Effector CD8-positive, alpha-beta T cell (primary cell): ENCODE data around the gene NATD1.
A peak's percentile ranks its signal among the peaks of the same experiment; 100 is the strongest.

Experiments used
- DNase-seq: peaks from one replicate; lab custom pipeline; 2025; lab: John Stamatoyannopoulos, UW

NATD1 gene

DNA sequence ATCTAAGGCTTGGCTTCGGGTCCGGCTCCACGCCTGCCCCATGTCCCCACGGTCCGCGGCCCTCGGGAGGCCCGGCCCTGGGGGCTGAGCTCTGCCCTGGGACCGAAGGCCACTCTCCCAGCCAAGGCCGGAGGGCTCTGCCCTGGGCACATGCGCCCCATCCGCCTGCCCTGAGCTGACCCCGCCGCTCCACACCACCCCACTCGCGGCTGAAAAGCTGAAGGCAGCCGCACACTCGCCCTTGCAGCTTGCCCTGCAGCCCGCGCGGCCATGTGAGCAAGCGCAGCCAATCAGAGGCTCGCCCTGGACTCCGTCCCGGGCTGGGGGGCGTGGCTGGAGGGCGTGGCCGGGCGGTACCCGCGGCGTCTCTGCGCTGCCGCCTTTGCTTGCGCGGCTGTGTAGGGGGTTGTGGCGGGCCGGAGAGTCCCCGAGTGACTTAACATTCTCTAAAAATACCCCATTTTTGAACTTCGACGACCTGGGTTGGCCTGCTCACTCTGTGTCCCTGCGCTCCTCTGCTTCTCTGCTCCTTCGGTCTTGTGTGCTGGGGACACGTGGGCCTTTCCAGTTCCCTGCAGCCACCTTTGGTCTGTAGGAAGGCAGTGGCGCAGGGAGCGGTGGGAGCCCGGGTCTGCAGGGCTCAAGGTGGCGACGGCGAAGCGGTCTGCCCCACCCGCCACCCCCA, 22.5 kb upstream of the NATD1 start:
- DNase-seq, result peak; percentile 88

GRCh38 chr17:21275047-21275578, 21.9 kb upstream of the NATD1 start:
- no peak for DNase-seq

GRCh38 chr17:21272881-21273792, 19.9 kb upstream of the NATD1 start:
- no peak for DNase-seq

- no peak for DNase-seq
Observed at GRCh38 chr17:21272250-21272649, 19.0 kb upstream of the NATD1 start.

DNA sequence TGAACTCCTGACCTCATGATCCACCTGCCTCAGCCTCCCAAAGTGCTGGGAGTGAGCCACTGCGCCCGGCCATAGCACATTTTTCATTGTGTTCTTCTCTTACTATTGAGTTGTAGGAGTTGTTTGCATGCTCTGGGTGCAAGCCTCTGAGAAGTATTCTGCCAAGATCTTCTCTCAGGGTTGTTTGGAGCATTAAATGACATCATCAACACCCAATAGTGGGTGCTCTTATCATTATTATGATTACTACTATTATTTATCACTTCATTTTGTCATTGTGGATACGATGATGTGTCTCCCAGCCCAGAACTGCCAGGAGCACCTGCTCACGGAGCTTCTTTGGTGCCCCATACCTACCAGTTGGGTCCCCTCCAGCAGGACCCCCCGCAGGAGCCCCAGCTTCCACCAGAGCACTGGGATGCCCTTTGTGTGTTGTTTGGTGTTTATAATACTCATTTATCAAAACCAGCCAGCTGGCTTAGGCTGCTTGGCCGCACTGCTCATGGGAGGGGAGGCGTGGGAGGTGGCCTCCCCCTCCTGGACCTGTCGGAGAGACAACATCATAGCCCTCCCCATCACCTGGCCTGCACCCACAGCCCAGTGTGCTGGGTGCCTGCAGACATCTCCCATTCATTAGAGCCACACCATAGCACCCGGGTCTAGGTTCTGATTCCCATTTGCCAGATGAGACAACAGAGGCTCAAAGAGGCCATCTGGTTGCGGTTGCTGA, 18.4 kb upstream of the NATD1 start:
- DNase-seq, result no peak

- no peak for DNase-seq
Observed at GRCh38 chr17:21269394-21269793, 16.2 kb upstream of the NATD1 start.

DNA sequence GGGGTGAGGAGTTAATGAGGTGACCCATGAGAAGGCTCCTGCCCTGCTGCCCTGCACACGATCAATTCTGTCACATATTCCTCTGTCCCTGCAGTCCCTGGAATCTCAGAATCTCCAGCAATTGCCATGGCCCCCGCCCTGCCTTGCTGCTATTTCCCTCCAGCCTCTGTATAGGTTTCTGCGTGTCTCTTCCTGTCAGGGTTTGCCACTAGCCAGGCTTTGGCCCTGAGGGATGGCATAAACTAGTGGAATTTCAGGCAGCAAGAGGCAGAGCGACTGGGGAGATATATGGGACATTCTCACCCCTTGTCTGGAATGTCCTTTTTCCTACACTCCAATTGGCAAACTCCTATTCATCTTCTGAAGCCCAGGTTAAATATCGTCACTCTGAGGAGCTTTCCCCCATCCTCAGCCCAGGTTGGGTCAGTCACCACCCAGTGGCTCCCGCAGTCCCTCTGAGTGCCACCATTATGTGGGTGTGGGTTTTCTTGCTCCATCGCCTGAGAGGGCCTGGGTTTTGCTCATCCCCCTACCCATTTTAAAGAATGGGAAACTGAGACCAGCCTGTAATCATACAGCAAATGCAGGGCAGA, 15.5 kb upstream of the NATD1 start:
- DNase-seq, result no peak

- DNase-seq, result no peak
Observed at GRCh38 chr17:21263376-21263775, 10.2 kb upstream of the NATD1 start.

DNA sequence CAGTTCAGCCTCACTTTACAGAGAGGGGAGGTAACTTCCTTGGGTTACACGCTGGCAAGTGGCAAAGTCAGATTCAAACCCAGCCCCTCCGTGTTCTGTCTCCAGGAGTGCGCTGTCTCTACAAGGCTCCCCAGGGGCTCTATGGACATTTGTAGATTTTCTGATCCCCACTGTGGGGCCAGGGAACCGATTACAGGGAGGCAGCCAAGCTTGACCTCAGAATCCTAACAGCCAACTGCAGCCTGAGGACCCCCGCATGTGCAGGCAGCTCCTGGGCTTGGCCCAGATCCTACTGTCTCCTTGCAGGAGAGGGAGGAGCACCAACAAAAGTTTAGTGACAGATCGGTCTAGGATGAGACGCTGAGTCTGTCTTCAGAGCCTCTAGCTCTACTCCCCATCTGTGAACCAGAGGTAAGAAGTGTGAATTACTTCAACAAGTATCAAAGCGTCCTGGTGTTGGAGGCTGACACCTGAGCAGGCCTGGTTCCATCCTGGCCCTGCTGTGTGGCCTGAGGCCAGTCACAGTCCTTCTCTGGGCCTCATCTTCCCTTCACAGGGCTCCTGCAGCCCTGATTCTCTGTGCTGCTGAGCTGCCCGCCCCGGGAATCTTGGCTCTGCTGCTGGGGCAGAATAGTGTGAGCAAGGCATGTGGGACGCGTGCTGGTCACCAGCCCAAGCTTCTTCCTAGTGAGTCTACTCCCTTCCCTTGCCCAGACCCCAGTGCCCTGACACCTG, 9.2 kb upstream of the NATD1 start:
- no peak for DNase-seq

GRCh38 chr17:21258593-21258992, 5.4 kb upstream of the NATD1 start:
- DNase-seq, result no peak

GRCh38 chr17:21253646-21254441, 634 bp upstream of the NATD1 start:
- no peak for DNase-seq

DNA sequence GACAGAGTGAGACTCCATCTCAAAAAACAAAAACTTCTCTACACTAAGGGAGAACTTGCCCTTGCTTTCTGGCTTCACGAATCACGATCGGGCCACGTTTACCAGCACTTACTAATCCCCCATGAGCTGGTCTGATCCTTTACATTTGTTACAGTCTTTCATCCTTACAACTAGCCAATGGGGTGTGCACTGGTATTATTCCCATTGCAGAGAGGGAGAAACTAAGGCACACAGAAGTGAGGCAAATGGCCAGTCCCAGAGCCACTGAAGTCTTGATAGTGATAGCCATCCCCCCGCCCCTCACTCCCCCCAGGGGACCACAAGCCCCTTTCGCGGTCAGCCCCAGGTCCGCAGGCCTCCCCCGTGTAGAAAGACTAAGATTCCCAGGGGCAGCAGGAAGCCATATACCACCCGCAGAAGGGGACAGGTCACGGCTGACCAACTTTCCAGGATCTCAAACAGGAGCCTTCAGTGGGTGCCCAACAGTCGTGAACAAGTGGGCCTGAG, 868 bp downstream of the NATD1 start:
- no peak for DNase-seq

DNA sequence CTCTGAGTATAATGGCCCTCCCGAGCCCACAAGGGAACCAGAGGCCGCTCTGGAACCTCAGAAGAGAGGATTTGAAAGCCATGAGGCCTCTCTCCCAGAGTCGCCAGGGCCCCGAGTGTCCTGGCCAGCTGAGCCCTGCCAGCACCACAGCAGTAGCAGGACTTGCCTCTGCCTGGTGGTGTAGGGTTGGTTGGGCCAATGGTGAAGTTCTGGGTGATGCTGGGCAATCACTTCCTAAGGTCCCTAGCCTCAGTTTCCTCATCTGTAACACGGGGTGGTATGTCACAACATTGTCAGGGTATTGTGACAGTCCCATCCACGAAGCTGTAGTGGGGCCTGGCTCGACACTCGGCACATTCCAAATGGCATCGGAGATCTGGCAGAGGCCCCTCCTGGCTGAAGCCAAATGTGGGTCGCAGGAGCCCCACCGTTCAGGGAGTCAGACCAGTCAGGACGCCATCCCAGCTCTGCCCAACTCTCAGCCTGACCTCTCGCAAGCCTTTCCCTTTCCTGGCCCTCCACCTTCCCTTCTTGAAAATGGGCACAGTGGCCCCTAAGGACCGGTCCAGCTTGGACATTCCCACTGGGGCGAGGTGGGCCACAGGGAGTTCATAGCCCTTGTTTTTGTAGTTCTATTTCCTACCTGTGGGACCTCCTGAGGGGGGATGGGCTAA, 1.7 kb downstream of the NATD1 start:
- no peak for DNase-seq

- no peak for DNase-seq
Observed at GRCh38 chr17:21250854-21251253, 2.4 kb downstream of the NATD1 start.

- DNase-seq, result no peak
Observed at GRCh38 chr17:21249920-21250703, 3.1 kb downstream of the NATD1 start.

DNA sequence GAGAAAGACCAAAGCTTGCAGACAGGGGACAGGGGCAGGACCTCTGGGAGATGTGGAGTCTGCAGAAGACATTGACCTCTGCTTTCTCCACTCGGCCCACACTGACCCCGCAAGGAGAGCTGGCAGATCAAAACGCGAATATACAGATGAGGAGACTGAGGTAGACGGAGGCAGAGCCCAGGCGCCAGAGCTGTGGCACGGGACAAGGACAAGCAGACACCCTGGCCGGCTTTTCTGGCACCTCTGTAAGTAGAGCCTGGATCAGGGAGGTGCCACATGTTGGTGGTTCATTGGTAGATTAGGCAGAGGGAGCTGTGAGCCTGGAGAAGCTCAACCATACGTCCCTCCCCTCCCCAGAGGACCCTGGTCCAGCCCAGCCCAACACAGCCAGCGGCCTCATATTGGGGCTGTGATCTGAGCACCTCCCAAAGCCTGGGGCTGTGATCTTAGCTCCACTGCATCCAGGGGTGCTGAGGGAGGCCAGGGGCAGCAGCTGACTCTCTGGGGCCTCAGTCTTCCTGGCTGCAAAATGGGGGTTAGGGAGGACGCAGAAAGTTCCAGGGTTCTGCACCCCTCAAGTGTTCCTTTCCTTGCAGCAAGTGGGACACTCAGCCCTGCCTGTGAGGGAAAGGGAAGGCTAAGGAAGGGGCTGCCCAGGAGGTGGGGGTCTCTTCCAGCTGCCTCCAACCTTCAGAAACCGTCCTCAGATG, 4.0 kb downstream of the NATD1 start:
- no peak for DNase-seq

- DNase-seq, result no peak
Observed at GRCh38 chr17:21248500-21248899, 4.7 kb downstream of the NATD1 start.
